Lung (tissue), 12 donors: Measurements from ENCODE around the gene TMEM126A. TPM values are rescaled to one million over a fixed set of nuclear protein-coding genes. Genes with fewer than 3 reads are reported as not detected.

ENCODE experiments used
- ATAC-seq: fragments of 200-7000 bp; cut with Tn5 transposase; one replicate; pipeline ENCODE4 v1.9.1; 2020; ENCODE audit warnings: moderate number of reproducible peaks; ENCODE audit not compliant: insufficient read depth, low FRiP score
- DNase-seq, 3 donors: peaks; one replicate each; pipeline ENCODE4 v3.0.0-alpha.2; 2013 to 2017
- H3K27ac ChIP-seq, 2 donors: one replicate each; pipeline ENCODE4 v1.5.1; 2013; ENCODE audit warnings: mild to moderate bottlenecking in 2 of 2, moderate library complexity in 2 of 2, control low read depth in 1 of 2, inconsistent platforms in 1 of 2, low read depth in 1 of 2, low read length in 1 of 2
- H3K27me3 ChIP-seq, 3 donors: one replicate each; pipeline ENCODE4 v1.5.1; 2013; ENCODE audit warnings: low read length in 2 of 3; ENCODE audit not compliant: control insufficient read depth in 3 of 3, insufficient read depth in 3 of 3
- H3K36me3 ChIP-seq, 4 donors: one replicate each; pipeline ENCODE4 v1.5.1; 2013; ENCODE audit warnings: low read length in 4 of 4, mild to moderate bottlenecking in 1 of 4, moderate library complexity in 1 of 4; ENCODE audit not compliant: control insufficient read depth in 4 of 4, insufficient read depth in 4 of 4
- H3K4me1 ChIP-seq, 5 donors: one replicate each; pipeline ENCODE4 v1.5.1; 2013; ENCODE audit warnings: low read length in 5 of 5, mild to moderate bottlenecking in 2 of 5, moderate library complexity in 1 of 5; ENCODE audit not compliant: control insufficient read depth in 5 of 5, insufficient read depth in 5 of 5
- H3K4me3 ChIP-seq: one replicate; pipeline ENCODE4 v1.5.1; 2013; ENCODE audit warnings: mild to moderate bottlenecking, control low read depth, moderate library complexity
- H3K9ac ChIP-seq, 2 donors: one replicate each; pipeline ENCODE4 v1.5.1; 2013; ENCODE audit warnings: low read length in 2 of 2, control low read depth in 1 of 2; ENCODE audit not compliant: insufficient read depth in 1 of 2
- H3K9me3 ChIP-seq, 4 donors: one replicate each; pipeline ENCODE4 v1.5.1; 2013; ENCODE audit warnings: low read length in 3 of 4, mild to moderate bottlenecking in 1 of 4, moderate library complexity in 1 of 4; ENCODE audit not compliant: control insufficient read depth in 4 of 4, insufficient read depth in 3 of 4
- CTCF ChIP-seq: IDR thresholded peaks from 2 replicates; pipeline ENCODE4 v1.5.1; 2012; ENCODE audit warnings: mild to moderate bottlenecking; ENCODE audit errors: control extremely low read depth, extremely low read depth
- WGBS, 2 donors: extraction: QIAGEN DNeasy Blood & Tissue Kit; methylation state at CpG; one replicate each; pipeline ENCODE4 v1.1.7; 2013; 5-methylcytosine and 5-hydroxymethylcytosine counted together
- polyA plus RNA-seq, 2 donors: library from polyadenylated mRNA; stranded (reverse); fragments of 200-250 nt; gene quantifications; one replicate each; pipeline ENCODE4 v1.2.1, GENCODE V29; 2013
- total RNA-seq, 2 donors: library from RNA; depleted of rRNA in 1 of 2; stranded (reverse); fragments of >200 nt in 1 of 2; gene quantifications; one replicate each; pipeline ENCODE4 v1.2.1, GENCODE V29; 2014 to 2021
- donor health status: control.
- donor health status: control.
- donor health status: Bipolar disorder and iron deficiency.
- donor health status: healthy.
- donor health status: DM: yes; HTN: yes; CAD: no.

TMEM126A gene
- total and polyA plus RNA-seq, 4 donors, result 17.1 to 75.4 (median 35.2) TPM

- no peak overlapping the region for H3K27ac ChIP-seq
- H3K9me3 ChIP-seq, result no peaks in the 10 kb centered on the region
- 95 to 96% methylated on average over 3 of the region's 3 CpGs for WGBS, 2 donors
- peaks cover 0 to 3% (median 1%) of the 10 kb centered on the region in 4 donors for H3K36me3 ChIP-seq
- ATAC-seq, result no peak
- no peak overlapping the region for H3K9ac ChIP-seq
- DNase-seq, result no peak
- TF ChIP-seq CTCF, result no peak
- H3K4me1 ChIP-seq, result no peaks in the 10 kb centered on the region
- no peaks in the 10 kb centered on the region for H3K27me3 ChIP-seq
- H3K4me3 ChIP-seq, result no peak overlapping the region
Measured at GRCh38 chr11:85704967-85705366, 57.2 kb downstream of the TMEM126A start.

GRCh38 chr11:85705800-85706199 lies 58.0 kb downstream of the TMEM126A start:
- H3K4me3 ChIP-seq, result no peak overlapping the region
- H3K4me1 ChIP-seq, result no peaks in the 10 kb centered on the region
- peaks cover 0 to 3% (median 0%) of the 10 kb centered on the region in 4 donors for H3K36me3 ChIP-seq
- no peaks in the 10 kb centered on the region for H3K9me3 ChIP-seq
- H3K27ac ChIP-seq, result no peak overlapping the region
- no peaks in the 10 kb centered on the region for H3K27me3 ChIP-seq
- ATAC-seq (no peak), DNase-seq (no peak)
- no peak for TF ChIP-seq CTCF
- H3K9ac ChIP-seq, result no peak overlapping the region

Other genes with a start within 250 kb of the TMEM126A start
- 10 to 100 TPM in 1 of 2 donors, 1 to 10 TPM in 1; 9.9 to 24.1 TPM for gene DLG2, start 20.6 kb upstream of the TMEM126A start, total RNA-seq
- under 1 TPM; 0.32 to 0.83 TPM for gene DLG2, start 20.6 kb upstream of the TMEM126A start, polyA plus RNA-seq
- 10 to 100 TPM; 52.9 TPM for gene TMEM126B, start 19.4 kb upstream of the TMEM126A start, total RNA-seq
- 100 to 1,000 TPM in 1 of 2 donors, 10 to 100 TPM in 1; 77.3 to 129 TPM for gene TMEM126B, start 19.4 kb upstream of the TMEM126A start, polyA plus RNA-seq
- 100 to 1,000 TPM in 1 of 2 donors, 10 to 100 TPM in 1; 36.1 to 115 TPM for gene CREBZF, start 17.2 kb downstream of the TMEM126A start, total RNA-seq
- 10 to 100 TPM; 20.2 to 31.8 TPM for gene CREBZF, start 17.2 kb downstream of the TMEM126A start, polyA plus RNA-seq
- gene CCDC89, start 38.2 kb downstream of the TMEM126A start, total RNA-seq, result 1 to 10 TPM; 3.1 to 6.5 TPM
- gene CCDC89, start 38.2 kb downstream of the TMEM126A start, polyA plus RNA-seq, result 1 to 10 TPM in 1 of 2 donors, under 1 TPM in 1; 0.65 to 3.1 TPM
- gene SYTL2, start 163.2 kb downstream of the TMEM126A start, total RNA-seq, result 10 to 100 TPM; 22.8 to 39.0 TPM
- gene SYTL2, start 163.2 kb downstream of the TMEM126A start, polyA plus RNA-seq, result 10 to 100 TPM in 1 of 2 donors, 1 to 10 TPM in 1; 6.7 to 10.3 TPM
- gene CCDC83, start 207.4 kb downstream of the TMEM126A start, total RNA-seq, result not detected
- gene CCDC83, start 207.4 kb downstream of the TMEM126A start, polyA plus RNA-seq, result not detected